OCI-LY3 (cell line): ENCODE data around the gene TMBIM6.

Experiments used
- H2AFZ ChIP-seq: fragments of 200-600, 300-600 bp; shearing (Covaris generic); 2 replicates; pipeline ENCODE4 v1.6.0; 2014; ENCODE audit warnings: antibody characterized with exemption, low read depth, low read length
- H3K27ac ChIP-seq: fragments of 200-600, 300-600 bp; sonication (generic); 2 replicates; pipeline ENCODE4 v1.5.1; 2014; ENCODE audit warnings: mild to moderate bottlenecking, low read length, moderate library complexity, mixed read lengths
- H3K27me3 ChIP-seq: fragments of 200-600, 300-600 bp; sonication (generic); 2 replicates; pipeline ENCODE4 v1.6.1; 2014; ENCODE audit warnings: low read depth, low read length, mixed read lengths
- H3K36me3 ChIP-seq: fragments of 200-600, 300-600 bp; sonication (generic); replicated peaks from 2 replicates; pipeline ENCODE3; 2014; ENCODE audit warnings: low read depth, low read length, mixed read lengths
- H3K4me1 ChIP-seq: fragments of 300-600, 200-600 bp; sonication (generic); 2 replicates; pipeline ENCODE4 v1.6.1; 2014; ENCODE audit warnings: low read length, mixed read lengths
- H3K4me2 ChIP-seq: fragments of 200-600, 300-600 bp; sonication (generic); 2 replicates; pipeline ENCODE4 v1.6.1; 2014; ENCODE audit warnings: low read length, mixed read lengths
- H3K4me3 ChIP-seq: fragments of 300-600, 200-600 bp; sonication (generic); 2 replicates; pipeline ENCODE4 v1.5.1; 2014; ENCODE audit warnings: antibody characterized with exemption, mild to moderate bottlenecking, low read length, moderate library complexity
- H3K79me2 ChIP-seq: fragments of 300-600, 200-600 bp; shearing (Covaris generic); 2 replicates; pipeline ENCODE4 v1.6.1; 2014; ENCODE audit warnings: mild to moderate bottlenecking, low read length, mixed read lengths
- H3K9ac ChIP-seq: fragments of 300-600, 200-600 bp; shearing (Covaris generic); 2 replicates; pipeline ENCODE4 v1.6.0; 2014; ENCODE audit warnings: mild to moderate bottlenecking, low read length, moderate library complexity
- H3K9me3 ChIP-seq: fragments of 200-600, 300-600 bp; shearing (Covaris generic); 2 replicates; pipeline ENCODE4 v1.6.1; 2014; ENCODE audit warnings: low read length, mixed read lengths; ENCODE audit not compliant: insufficient read depth
- H4K20me1 ChIP-seq: fragments of 200-600, 300-600 bp; sonication (generic); 2 replicates; pipeline ENCODE4 v1.6.1; 2016; ENCODE audit warnings: low read length, mixed read lengths; ENCODE audit not compliant: insufficient read depth
- CTCF ChIP-seq: fragments of 200-600, 300-600 bp; sonication (generic); IDR thresholded peaks from 2 replicates; pipeline ENCODE4 v1.5.1; 2014; ENCODE audit warnings: antibody characterized with exemption, low read length, low read depth
- EZH2phosphoT487 ChIP-seq: fragments of 200-600 bp; shearing (Covaris generic); IDR thresholded peaks from 2 replicates; pipeline ENCODE4 v1.6.1; 2018; ENCODE audit warnings: antibody characterized with exemption, mixed run types, low read depth

Gene TMBIM6

GRCh38 chr12:49794811-49795653 lies 53.7 kb downstream of the TMBIM6 start:
- Histone ChIP-seq H4K20me1 (no peaks in the 10 kb centered on the region), H3K9ac (no peak overlapping the region), H2AFZ (no peak overlapping the region), H3K4me2 (no peak overlapping the region), H3K36me3 (no peaks in the 10 kb centered on the region), H3K4me3 (no peak overlapping the region), H3K27me3 (no peaks in the 10 kb centered on the region), H3K4me1 (no peaks in the 10 kb centered on the region), H3K79me2 (no peaks in the 10 kb centered on the region), H3K9me3 (no peaks in the 10 kb centered on the region), H3K27ac (no peak overlapping the region)
- TF ChIP-seq EZH2phosphoT487 (no peak), CTCF (no peak)

- no peaks in the 10 kb centered on the region for H3K36me3 ChIP-seq
- TF ChIP-seq EZH2phosphoT487: no peak
- TF ChIP-seq CTCF: no peak
- no peak overlapping the region for H3K27ac ChIP-seq
- H3K9ac ChIP-seq: no peak overlapping the region
- H3K4me3 ChIP-seq: no peak overlapping the region
- no peak overlapping the region for H3K4me2 ChIP-seq
- H3K9me3 ChIP-seq: no peaks in the 10 kb centered on the region
- H2AFZ ChIP-seq: no peak overlapping the region
- no peaks in the 10 kb centered on the region for H3K79me2 ChIP-seq
- H3K27me3 ChIP-seq: no peaks in the 10 kb centered on the region
- no peaks in the 10 kb centered on the region for H3K4me1 ChIP-seq
- H4K20me1 ChIP-seq: no peaks in the 10 kb centered on the region
Measured at GRCh38 chr12:49795654-49796105, 54.3 kb downstream of the TMBIM6 start.

GRCh38 chr12:49796155-49796554 lies 54.8 kb downstream of the TMBIM6 start:
- H3K4me3 ChIP-seq: no peak overlapping the region
- no peak overlapping the region for H2AFZ ChIP-seq
- no peak overlapping the region for H3K27ac ChIP-seq
- H3K27me3 ChIP-seq: no peaks in the 10 kb centered on the region
- no peaks in the 10 kb centered on the region for H3K79me2 ChIP-seq
- no peak for TF ChIP-seq EZH2phosphoT487
- no peak for TF ChIP-seq CTCF
- no peak overlapping the region for H3K4me2 ChIP-seq
- no peaks in the 10 kb centered on the region for H3K9me3 ChIP-seq
- no peaks in the 10 kb centered on the region for H3K36me3 ChIP-seq
- no peak overlapping the region for H3K9ac ChIP-seq
- H4K20me1 ChIP-seq: no peaks in the 10 kb centered on the region
- H3K4me1 ChIP-seq: no peaks in the 10 kb centered on the region

DNA sequence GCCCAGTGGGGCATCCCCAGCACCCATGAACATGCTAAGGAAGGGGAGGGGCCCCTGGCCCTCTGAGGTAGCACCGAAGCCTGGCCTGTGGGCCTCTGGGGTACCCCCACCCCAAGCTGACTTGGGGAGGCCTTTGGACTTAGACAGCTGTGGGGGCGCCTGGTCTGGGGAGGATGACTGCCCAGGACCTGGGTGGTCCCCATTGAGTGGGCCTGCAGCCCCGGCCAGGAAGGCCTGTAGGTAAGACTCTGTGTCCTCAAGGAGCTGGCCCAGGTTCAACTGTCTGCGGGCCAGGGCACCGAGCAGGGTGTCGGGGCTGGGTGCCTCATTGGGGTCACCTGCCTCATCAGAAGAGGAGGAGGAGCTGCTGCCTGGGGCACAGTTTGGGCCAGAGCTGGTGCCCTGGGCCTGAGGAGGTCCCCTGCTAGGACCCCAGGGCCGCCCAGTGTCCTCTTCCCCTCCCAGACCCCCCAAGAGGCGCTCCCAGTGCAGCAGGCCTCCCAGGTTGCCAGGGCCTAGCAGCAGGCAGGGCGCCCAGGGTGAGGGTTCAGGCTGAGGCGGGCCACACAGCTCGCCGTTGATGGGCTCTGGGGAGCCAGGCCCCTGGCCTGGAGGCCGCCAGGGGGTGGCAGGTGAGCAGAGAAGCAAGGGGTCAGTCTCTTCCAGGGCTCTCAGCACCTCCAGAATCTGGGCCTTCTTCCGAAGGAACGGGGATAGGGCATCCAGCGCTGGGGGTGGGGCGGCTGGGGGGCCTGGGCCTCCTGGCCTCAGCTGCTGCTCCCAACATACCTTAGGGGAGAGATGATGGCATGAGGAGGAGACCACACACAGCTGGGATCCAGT lies 55.5 kb downstream of the TMBIM6 start:
- Histone ChIP-seq H3K9ac (no peak overlapping the region), H4K20me1 (no peaks in the 10 kb centered on the region), H3K27ac (no peak overlapping the region), H3K27me3 (no peaks in the 10 kb centered on the region), H3K4me2 (no peak overlapping the region), H3K79me2 (no peaks in the 10 kb centered on the region), H2AFZ (no peak overlapping the region), H3K4me1 (no peaks in the 10 kb centered on the region), H3K4me3 (no peak overlapping the region), H3K36me3 (no peaks in the 10 kb centered on the region), H3K9me3 (no peaks in the 10 kb centered on the region)
- TF ChIP-seq EZH2phosphoT487 (no peak), CTCF (no peak)
